WTC11 (cell line): ENCODE data around the gene MAP4K4. TPM values are rescaled to one million over a fixed set of nuclear protein-coding genes. Genes with fewer than 3 reads are reported as not detected.

Experiments
- ATAC-seq: fragments of 200-7000 bp; cut with Tn5 transposase; 2 replicates; pipeline ENCODE4 v1.10.0; 2021; ENCODE audit warnings: mild to moderate bottlenecking, moderate library complexity
- CTCF ChIA-PET: fragments of 300-600 bp; sonication (Branson Sonifier 250); formaldehyde crosslinking; loops from one replicate; lab custom pipeline; 2021; ENCODE audit warnings: antibody characterized with exemption; lab: Charles Lee
- POLR2A ChIA-PET: fragments of 350-600 bp; sonication (Branson Sonifier 250); formaldehyde crosslinking; loops from one replicate; lab custom pipeline; 2021; ENCODE audit warnings: antibody characterized with exemption; lab: Charles Lee
- DNase-seq: peaks from one replicate; pipeline ENCODE4 v3.0.0; 2021; ENCODE audit warnings: low spot score
- H3K27ac Mint-ChIP-seq: 2 replicates; pipeline ENCODE4 v1.8.0; 2021; ENCODE audit warnings: mixed read lengths
- H3K27me3 Mint-ChIP-seq: 2 replicates; pipeline ENCODE4 v1.8.0; 2021; ENCODE audit warnings: low read depth, mild to moderate bottlenecking, moderate library complexity, mixed read lengths
- H3K36me3 Mint-ChIP-seq: 2 replicates; pipeline ENCODE4 v1.8.0; 2021; ENCODE audit warnings: mixed read lengths
- H3K4me1 Mint-ChIP-seq: 2 replicates; pipeline ENCODE4 v1.8.0; 2022; ENCODE audit warnings: mixed read lengths
- H3K4me3 Mint-ChIP-seq: 2 replicates; pipeline ENCODE4 v1.8.0; 2021; ENCODE audit warnings: mild to moderate bottlenecking, moderate library complexity, mixed read lengths
- H3K9me3 Mint-ChIP-seq: 2 replicates; pipeline ENCODE4 v1.8.0; 2021; ENCODE audit warnings: mixed read lengths
- CREM ChIP-seq: sonication (generic); formaldehyde crosslinking; IDR thresholded peaks from 2 replicates; pipeline ENCODE4 v1.8.1; 2022; ENCODE audit warnings: mild to moderate bottlenecking, missing genetic modification reagents, moderate library complexity
- FOXJ3 ChIP-seq: sonication (generic); formaldehyde crosslinking; IDR thresholded peaks from 2 replicates; pipeline ENCODE4 v1.9.0; 2021; ENCODE audit warnings: missing genetic modification reagents, mild to moderate bottlenecking, borderline replicate concordance
- IRF2 ChIP-seq: sonication (generic); formaldehyde crosslinking; IDR thresholded peaks from 2 replicates; pipeline ENCODE4 v1.8.0; 2022; ENCODE audit warnings: low read depth, missing genetic modification reagents, borderline replicate concordance
- KAT7 ChIP-seq: sonication (generic); formaldehyde crosslinking; IDR thresholded peaks from 2 replicates; pipeline ENCODE4 v1.8.1; 2023; ENCODE audit warnings: missing genetic modification reagents, mild to moderate bottlenecking, borderline replicate concordance
- NR3C1 ChIP-seq: sonication (generic); formaldehyde crosslinking; conservative IDR thresholded peaks from 2 replicates; pipeline ENCODE4 v1.8.1; 2023; ENCODE audit warnings: low read depth, mild to moderate bottlenecking, missing genetic modification reagents
- RORB ChIP-seq: fragments of 250-450 bp; sonication (Bioruptor Pico); IDR thresholded peaks from 2 replicates; pipeline ENCODE4 v1.9.0; 2021; ENCODE audit warnings: mild to moderate bottlenecking
- SMAD4 ChIP-seq: sonication (generic); formaldehyde crosslinking; IDR thresholded peaks from 2 replicates; pipeline ENCODE4 v1.8.0; 2022; ENCODE audit warnings: mild to moderate bottlenecking, missing genetic modification reagents
- ZNF121 ChIP-seq: sonication (generic); formaldehyde crosslinking; IDR thresholded peaks from 2 replicates; pipeline ENCODE4 v1.8.0; 2023; ENCODE audit warnings: missing genetic modification reagents
- ZNF219 ChIP-seq: sonication (generic); formaldehyde crosslinking; IDR thresholded peaks from 2 replicates; pipeline ENCODE4 v1.8.0; 2023; ENCODE audit warnings: missing genetic modification reagents, mild to moderate bottlenecking, borderline replicate concordance
- ZNF317 ChIP-seq: sonication (generic); formaldehyde crosslinking; IDR thresholded peaks from 2 replicates; pipeline ENCODE4 v1.8.1; 2023; ENCODE audit warnings: low read depth, mild to moderate bottlenecking, moderate library complexity, missing genetic modification reagents, borderline replicate concordance
- total RNA-seq: library from RNA; stranded (reverse); gene quantifications from 3 replicates; pipeline ENCODE4 v1.2.3, GENCODE V29; 2021
- TF ChIP-seq, protein P1 (sequence below): sonication (generic); formaldehyde crosslinking; IDR thresholded peaks from 2 replicates; pipeline ENCODE4 v1.8.0; 2022; ENCODE audit warnings: missing genetic modification reagents
- TF ChIP-seq, protein P2 (sequence below): sonication (generic); formaldehyde crosslinking; IDR thresholded peaks from 2 replicates; pipeline ENCODE4 v1.8.1; 2023; ENCODE audit warnings: mild to moderate bottlenecking, missing genetic modification reagents, moderate library complexity
- TF ChIP-seq, protein P3 (sequence below): fragments of 250-450 bp; sonication (Bioruptor Pico); IDR thresholded peaks from 2 replicates; pipeline ENCODE4 v1.9.0; 2021; ENCODE audit warnings: mild to moderate bottlenecking
- TF ChIP-seq, protein P4 (sequence below): sonication (generic); formaldehyde crosslinking; IDR thresholded peaks from 2 replicates; pipeline ENCODE4 v1.8.1; 2022; ENCODE audit warnings: mild to moderate bottlenecking, moderate library complexity, missing genetic modification reagents
- TF ChIP-seq, protein P5 (sequence below): sonication (generic); formaldehyde crosslinking; IDR thresholded peaks from 2 replicates; pipeline ENCODE4 v1.8.0; 2022; ENCODE audit warnings: mild to moderate bottlenecking, missing genetic modification reagents
- TF ChIP-seq, protein P6 (sequence below): sonication (generic); formaldehyde crosslinking; IDR thresholded peaks from 2 replicates; pipeline ENCODE4 v1.8.0; 2022; ENCODE audit warnings: mild to moderate bottlenecking, missing genetic modification reagents

The MAP4K4 gene
- total RNA-seq, 1 experiment from 2014 or later = 112 TPM

DNA sequence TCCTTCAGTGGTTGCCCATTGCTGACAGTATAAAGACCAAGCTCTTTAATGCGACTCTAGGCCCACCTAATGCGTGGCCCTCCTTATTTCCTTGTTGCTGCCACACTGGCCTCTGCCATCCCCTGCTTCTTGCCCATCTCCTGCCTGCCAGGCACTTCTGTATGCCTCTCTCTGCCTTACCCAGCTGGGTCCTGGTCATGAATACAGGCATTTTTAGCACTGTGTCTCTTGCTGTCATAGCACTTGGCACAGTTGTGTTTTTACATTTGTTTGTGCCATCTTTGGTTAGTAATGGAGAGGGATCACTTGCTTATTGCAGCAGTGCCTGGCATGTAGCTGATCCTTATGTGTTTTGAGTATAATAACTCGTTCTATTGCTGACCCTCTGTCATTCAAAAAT is 38.7 kb downstream of the MAP4K4 start:
- peaks cover 82% of the 10 kb centered on the region for H3K4me1 Mint-ChIP-seq
- ChIA-PET CTCF (no interaction called here), POLR2A (no interaction called here)

DNA sequence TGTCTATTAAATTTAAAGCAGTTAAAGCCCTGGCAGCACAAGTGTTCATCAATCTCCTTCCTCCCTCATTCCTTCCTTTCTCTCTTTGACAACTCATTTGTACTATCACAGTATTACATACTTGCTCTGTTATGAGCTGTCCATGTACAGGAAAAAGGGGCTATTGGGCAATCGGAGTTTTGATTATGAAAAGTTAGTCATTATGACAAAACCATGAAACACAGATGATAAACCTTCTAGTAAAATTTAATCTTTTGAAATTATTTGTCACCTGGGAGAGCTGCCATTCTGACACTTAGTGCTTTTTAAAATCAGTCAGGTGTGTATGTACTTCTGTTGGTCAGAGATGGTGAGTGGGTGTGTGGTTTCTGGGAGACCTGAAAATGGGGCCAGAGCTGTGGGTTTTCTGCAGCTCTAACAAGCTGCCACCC is 39.4 kb downstream of the MAP4K4 start:
- POLR2A ChIA-PET = no interaction called here

More for the DNA sequence above, 38.7 kb downstream of the MAP4K4 start:
- no peak for ATAC-seq
- Mint-ChIP-seq H3K9me3 (peaks cover 2% of the 10 kb centered on the region; the same call in 1 of the 2 replicates), H3K36me3 (no peaks in the 10 kb centered on the region; the same call in 1 of the 2 replicates), H3K27ac (no peak overlapping the region), H3K27me3 (no peaks in the 10 kb centered on the region)
- no peak for DNase-seq
- TF ChIP-seq, protein P1, sequence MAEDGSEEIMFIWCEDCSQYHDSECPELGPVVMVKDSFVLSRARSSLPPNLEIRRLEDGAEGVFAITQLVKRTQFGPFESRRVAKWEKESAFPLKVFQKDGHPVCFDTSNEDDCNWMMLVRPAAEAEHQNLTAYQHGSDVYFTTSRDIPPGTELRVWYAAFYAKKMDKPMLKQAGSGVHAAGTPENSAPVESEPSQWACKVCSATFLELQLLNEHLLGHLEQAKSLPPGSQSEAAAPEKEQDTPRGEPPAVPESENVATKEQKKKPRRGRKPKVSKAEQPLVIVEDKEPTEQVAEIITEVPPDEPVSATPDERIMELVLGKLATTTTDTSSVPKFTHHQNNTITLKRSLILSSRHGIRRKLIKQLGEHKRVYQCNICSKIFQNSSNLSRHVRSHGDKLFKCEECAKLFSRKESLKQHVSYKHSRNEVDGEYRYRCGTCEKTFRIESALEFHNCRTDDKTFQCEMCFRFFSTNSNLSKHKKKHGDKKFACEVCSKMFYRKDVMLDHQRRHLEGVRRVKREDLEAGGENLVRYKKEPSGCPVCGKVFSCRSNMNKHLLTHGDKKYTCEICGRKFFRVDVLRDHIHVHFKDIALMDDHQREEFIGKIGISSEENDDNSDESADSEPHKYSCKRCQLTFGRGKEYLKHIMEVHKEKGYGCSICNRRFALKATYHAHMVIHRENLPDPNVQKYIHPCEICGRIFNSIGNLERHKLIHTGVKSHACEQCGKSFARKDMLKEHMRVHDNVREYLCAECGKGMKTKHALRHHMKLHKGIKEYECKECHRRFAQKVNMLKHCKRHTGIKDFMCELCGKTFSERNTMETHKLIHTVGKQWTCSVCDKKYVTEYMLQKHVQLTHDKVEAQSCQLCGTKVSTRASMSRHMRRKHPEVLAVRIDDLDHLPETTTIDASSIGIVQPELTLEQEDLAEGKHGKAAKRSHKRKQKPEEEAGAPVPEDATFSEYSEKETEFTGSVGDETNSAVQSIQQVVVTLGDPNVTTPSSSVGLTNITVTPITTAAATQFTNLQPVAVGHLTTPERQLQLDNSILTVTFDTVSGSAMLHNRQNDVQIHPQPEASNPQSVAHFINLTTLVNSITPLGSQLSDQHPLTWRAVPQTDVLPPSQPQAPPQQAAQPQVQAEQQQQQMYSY (CRISPR knock-in tag) = no peak
- no peak for TF ChIP-seq NR3C1 (CRISPR knock-in tag)
- no peak for TF ChIP-seq KAT7 (CRISPR knock-in tag)
- TF ChIP-seq, protein P2, sequence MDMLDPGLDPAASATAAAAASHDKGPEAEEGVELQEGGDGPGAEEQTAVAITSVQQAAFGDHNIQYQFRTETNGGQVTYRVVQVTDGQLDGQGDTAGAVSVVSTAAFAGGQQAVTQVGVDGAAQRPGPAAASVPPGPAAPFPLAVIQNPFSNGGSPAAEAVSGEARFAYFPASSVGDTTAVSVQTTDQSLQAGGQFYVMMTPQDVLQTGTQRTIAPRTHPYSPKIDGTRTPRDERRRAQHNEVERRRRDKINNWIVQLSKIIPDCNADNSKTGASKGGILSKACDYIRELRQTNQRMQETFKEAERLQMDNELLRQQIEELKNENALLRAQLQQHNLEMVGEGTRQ (CRISPR knock-in tag) = no peak
- TF ChIP-seq, protein P3, sequence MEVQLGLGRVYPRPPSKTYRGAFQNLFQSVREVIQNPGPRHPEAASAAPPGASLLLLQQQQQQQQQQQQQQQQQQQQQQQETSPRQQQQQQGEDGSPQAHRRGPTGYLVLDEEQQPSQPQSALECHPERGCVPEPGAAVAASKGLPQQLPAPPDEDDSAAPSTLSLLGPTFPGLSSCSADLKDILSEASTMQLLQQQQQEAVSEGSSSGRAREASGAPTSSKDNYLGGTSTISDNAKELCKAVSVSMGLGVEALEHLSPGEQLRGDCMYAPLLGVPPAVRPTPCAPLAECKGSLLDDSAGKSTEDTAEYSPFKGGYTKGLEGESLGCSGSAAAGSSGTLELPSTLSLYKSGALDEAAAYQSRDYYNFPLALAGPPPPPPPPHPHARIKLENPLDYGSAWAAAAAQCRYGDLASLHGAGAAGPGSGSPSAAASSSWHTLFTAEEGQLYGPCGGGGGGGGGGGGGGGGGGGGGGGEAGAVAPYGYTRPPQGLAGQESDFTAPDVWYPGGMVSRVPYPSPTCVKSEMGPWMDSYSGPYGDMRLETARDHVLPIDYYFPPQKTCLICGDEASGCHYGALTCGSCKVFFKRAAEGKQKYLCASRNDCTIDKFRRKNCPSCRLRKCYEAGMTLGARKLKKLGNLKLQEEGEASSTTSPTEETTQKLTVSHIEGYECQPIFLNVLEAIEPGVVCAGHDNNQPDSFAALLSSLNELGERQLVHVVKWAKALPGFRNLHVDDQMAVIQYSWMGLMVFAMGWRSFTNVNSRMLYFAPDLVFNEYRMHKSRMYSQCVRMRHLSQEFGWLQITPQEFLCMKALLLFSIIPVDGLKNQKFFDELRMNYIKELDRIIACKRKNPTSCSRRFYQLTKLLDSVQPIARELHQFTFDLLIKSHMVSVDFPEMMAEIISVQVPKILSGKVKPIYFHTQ (CRISPR knock-in tag) = no peak
- TF ChIP-seq, protein P4, sequence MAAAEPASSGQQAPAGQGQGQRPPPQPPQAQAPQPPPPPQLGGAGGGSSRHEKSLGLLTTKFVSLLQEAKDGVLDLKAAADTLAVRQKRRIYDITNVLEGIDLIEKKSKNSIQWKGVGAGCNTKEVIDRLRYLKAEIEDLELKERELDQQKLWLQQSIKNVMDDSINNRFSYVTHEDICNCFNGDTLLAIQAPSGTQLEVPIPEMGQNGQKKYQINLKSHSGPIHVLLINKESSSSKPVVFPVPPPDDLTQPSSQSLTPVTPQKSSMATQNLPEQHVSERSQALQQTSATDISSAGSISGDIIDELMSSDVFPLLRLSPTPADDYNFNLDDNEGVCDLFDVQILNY (CRISPR knock-in tag) = no peak
- no peak for TF ChIP-seq SMAD4
- no peak for TF ChIP-seq RORB (CRISPR knock-in tag)
- no peak for TF ChIP-seq ZNF317
- TF ChIP-seq ZNF121 (CRISPR knock-in tag) = no peak
- TF ChIP-seq ZNF219 (CRISPR knock-in tag) = no peak
- TF ChIP-seq IRF2 (CRISPR knock-in tag) = no peak
- TF ChIP-seq, protein P5, sequence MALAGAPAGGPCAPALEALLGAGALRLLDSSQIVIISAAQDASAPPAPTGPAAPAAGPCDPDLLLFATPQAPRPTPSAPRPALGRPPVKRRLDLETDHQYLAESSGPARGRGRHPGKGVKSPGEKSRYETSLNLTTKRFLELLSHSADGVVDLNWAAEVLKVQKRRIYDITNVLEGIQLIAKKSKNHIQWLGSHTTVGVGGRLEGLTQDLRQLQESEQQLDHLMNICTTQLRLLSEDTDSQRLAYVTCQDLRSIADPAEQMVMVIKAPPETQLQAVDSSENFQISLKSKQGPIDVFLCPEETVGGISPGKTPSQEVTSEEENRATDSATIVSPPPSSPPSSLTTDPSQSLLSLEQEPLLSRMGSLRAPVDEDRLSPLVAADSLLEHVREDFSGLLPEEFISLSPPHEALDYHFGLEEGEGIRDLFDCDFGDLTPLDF = no peak
- TF ChIP-seq, all 79 proteins: peak for 0
- no peak overlapping the region for H3K4me3 Mint-ChIP-seq

More for the DNA sequence above, 39.4 kb downstream of the MAP4K4 start:
- H3K4me1 Mint-ChIP-seq = peaks cover 83% of the 10 kb centered on the region
- no peak for ATAC-seq
- TF ChIP-seq KAT7 (CRISPR knock-in tag) = no peak
- TF ChIP-seq FOXJ3 (CRISPR knock-in tag) = no peak
- no peak for TF ChIP-seq ZNF219 (CRISPR knock-in tag)
- TF ChIP-seq, protein P6, sequence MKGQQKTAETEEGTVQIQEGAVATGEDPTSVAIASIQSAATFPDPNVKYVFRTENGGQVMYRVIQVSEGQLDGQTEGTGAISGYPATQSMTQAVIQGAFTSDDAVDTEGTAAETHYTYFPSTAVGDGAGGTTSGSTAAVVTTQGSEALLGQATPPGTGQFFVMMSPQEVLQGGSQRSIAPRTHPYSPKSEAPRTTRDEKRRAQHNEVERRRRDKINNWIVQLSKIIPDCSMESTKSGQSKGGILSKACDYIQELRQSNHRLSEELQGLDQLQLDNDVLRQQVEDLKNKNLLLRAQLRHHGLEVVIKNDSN = no peak
- no peak for TF ChIP-seq CREM (CRISPR knock-in tag)
- TF ChIP-seq, all 79 proteins: peak for 0
- no peak for DNase-seq
- no peaks in the 10 kb centered on the region; the same call in 1 of the 2 replicates for H3K36me3 Mint-ChIP-seq
- peaks cover 2% of the 10 kb centered on the region; the same call in 1 of the 2 replicates for H3K9me3 Mint-ChIP-seq
- CTCF ChIA-PET = no interaction called here
- H3K4me3 Mint-ChIP-seq = no peak overlapping the region
- no peak overlapping the region for H3K27ac Mint-ChIP-seq
- H3K27me3 Mint-ChIP-seq = no peaks in the 10 kb centered on the region
